Testis (tissue), 3 donors: ENCODE measurements around the gene POLR3A. TPM values are rescaled to one million over a fixed set of nuclear protein-coding genes. Genes with fewer than 3 reads are reported as not detected.

Experiments
- DNase-seq: peaks from one replicate; pipeline ENCODE4 v3.0.0-alpha.2; 2019
- H3K27ac ChIP-seq, 2 donors: fragments of 200-600 bp; sonication (generic); one replicate each; pipeline ENCODE4 v1.5.1; 2019
- H3K27me3 ChIP-seq: fragments of 200-600 bp; sonication (generic); one replicate; pipeline ENCODE4 v1.5.1; 2019
- H3K36me3 ChIP-seq: fragments of 200-600 bp; sonication (generic); one replicate; pipeline ENCODE4 v1.5.1; 2017; ENCODE audit warnings: low read depth; ENCODE audit errors: missing control alignments
- H3K4me1 ChIP-seq: fragments of 200-600 bp; sonication (generic); one replicate; pipeline ENCODE4 v1.5.1; 2019
- H3K4me3 ChIP-seq, 2 donors: fragments of 200-600 bp; sonication (generic); one replicate each; pipeline ENCODE4 v1.5.1; 2017 to 2019
- H3K9me3 ChIP-seq: fragments of 200-600 bp; sonication (generic); one replicate; pipeline ENCODE4 v1.5.1; 2017
- CTCF ChIP-seq, 3 experiments: fragments of 450-650 bp in 2 of 3; fragments of 200-600 bp in 1 of 3; sonication (generic) in 1 of 3; IDR thresholded peaks; one replicate each; pipeline ENCODE4 v1.5.1; 2016 to 2019; ENCODE audit warnings: antibody characterized with exemption in 3 of 3, mild to moderate bottlenecking in 2 of 3, moderate library complexity in 1 of 3
- POLR2A ChIP-seq: fragments of 450-650 bp; IDR thresholded peaks from one replicate; pipeline ENCODE4 v1.6.1; 2017; ENCODE audit warnings: antibody characterized with exemption, mild to moderate bottlenecking, moderate library complexity
- WGBS, 2 donors: methylation state at CpG; one replicate each; pipeline ENCODE4 v1.1.5; 2018; 5-methylcytosine and 5-hydroxymethylcytosine counted together
- intact Hi-C: fragments of 100-400 bp; cut with DNase I; formaldehyde crosslinking; loops from one replicate; pipeline ENCODE4 v1.15.1; 2023; ENCODE audit warnings: low total_unique reads
- polyA plus RNA-seq: library from polyadenylated mRNA; stranded (reverse); fragments of 350-450 nt; fragmentation: Illumina TruSeq; extraction: RNeasy Lipid Tissue Mini Kit (QIAGEN cat#74804); gene quantifications from one replicate; pipeline ENCODE4 v1.2.3, GENCODE V29; 2014; ENCODE audit warnings: low read depth, low replicate concordance; ENCODE audit not compliant: insufficient read depth
- total RNA-seq, 2 donors: library from RNA; depleted of rRNA; stranded (reverse); fragments of >200 nt; gene quantifications; one replicate each; pipeline ENCODE4 v1.2.3, GENCODE V29; 2016

Gene POLR3A
- total and polyA plus RNA-seq, 3 donors from 2014 or later, result 16.1 to 23.0 (median 20.9) TPM

GRCh38 chr10:77989081-77989724 lies 40.1 kb downstream of the POLR3A start:
- no peak overlapping the region for H3K27ac ChIP-seq
- intact Hi-C loops, result no loop called here

GRCh38 chr10:77987671-77988255 lies 41.6 kb downstream of the POLR3A start:
- WGBS, 2 donors, result 93 to 98% methylated on average over 7 of the region's 7 CpGs
- Histone ChIP-seq H3K36me3 (no peaks in the 10 kb centered on the region), H3K27ac (no peak overlapping the region), H3K4me3 (no peak overlapping the region), H3K27me3 (no peaks in the 10 kb centered on the region), H3K9me3 (no peaks in the 10 kb centered on the region), H3K4me1 (no peaks in the 10 kb centered on the region)
- no peak for DNase-seq
- intact Hi-C loops, result no loop called here
- no peak for TF ChIP-seq CTCF (IDR thresholded peaks at IDR 0.05)
- TF ChIP-seq POLR2A, result no peak

More at GRCh38 chr10:77989081-77989724, 40.1 kb downstream of the POLR3A start:
- 88 to 92% methylated on average over 11 of the region's 11 CpGs for WGBS, 2 donors
- no peak overlapping the region for H3K4me3 ChIP-seq
- no peaks in the 10 kb centered on the region for H3K27me3 ChIP-seq
- H3K36me3 ChIP-seq, result no peaks in the 10 kb centered on the region
- H3K4me1 ChIP-seq, result no peaks in the 10 kb centered on the region
- TF ChIP-seq POLR2A, result no peak
- no peak for TF ChIP-seq CTCF (IDR thresholded peaks at IDR 0.05)
- H3K9me3 ChIP-seq, result no peaks in the 10 kb centered on the region
- DNase-seq, result no peak

- WGBS, 2 donors, result 64 to 88% methylated on average over 4 of the region's 4 CpGs
- H3K27me3 ChIP-seq, result no peaks in the 10 kb centered on the region
- H3K9me3 ChIP-seq, result no peaks in the 10 kb centered on the region
- no peaks in the 10 kb centered on the region for H3K36me3 ChIP-seq
- intact Hi-C loops, result no loop called here
- TF ChIP-seq POLR2A (no peak), CTCF (IDR thresholded peaks at IDR 0.05) (no peak)
- H3K4me3 ChIP-seq, result no peak overlapping the region
- no peaks in the 10 kb centered on the region for H3K4me1 ChIP-seq
- H3K27ac ChIP-seq, result no peak overlapping the region
- no peak for DNase-seq
Measured at GRCh38 chr10:77984986-77985385, 44.3 kb downstream of the POLR3A start.

GRCh38 chr10:77983384-77984341 lies 45.7 kb downstream of the POLR3A start:
- no peak for TF ChIP-seq CTCF (IDR thresholded peaks at IDR 0.05)
- no peak for TF ChIP-seq POLR2A
- Histone ChIP-seq H3K27me3 (no peaks in the 10 kb centered on the region), H3K9me3 (no peaks in the 10 kb centered on the region), H3K27ac (no peak overlapping the region), H3K4me1 (no peaks in the 10 kb centered on the region), H3K36me3 (no peaks in the 10 kb centered on the region), H3K4me3 (no peak overlapping the region)
- DNase-seq, result no peak
- WGBS, 2 donors, result 83 to 89% methylated on average over 16 of the region's 16 CpGs
- intact Hi-C loops, result no loop called here
